ENCODE results near the gene SPHKAP. TPM values are rescaled to one million over a fixed set of nuclear protein-coding genes. Genes with fewer than 3 reads are reported as not detected.

The SPHKAP gene
- total and polyA plus RNA-seq, 2 of the 4 experiments (the other 2 are of a cell fraction), result not detected

- Histone ChIP-seq H3K56ac (ENCODE audit: extremely low read depth, insufficient read depth, low read length) (no peak overlapping the region), H3K27ac (ENCODE audit: insufficient read depth, low read length) (no peak overlapping the region), H3K23ac (ENCODE audit: low read depth, low read length) (no peak overlapping the region), H2BK120ac (ENCODE audit: low read depth, low read length) (no peak overlapping the region), H4K8ac (ENCODE audit: low read depth in 2 of 2, low read length in 2 of 2) (no peak overlapping the region), H3K36me3 (ENCODE audit: control insufficient read depth, insufficient read depth, low read length) (no peaks in the 10 kb centered on the region), H3K18ac (ENCODE audit: low read depth, low read length) (no peak overlapping the region), H3K4me3 (ENCODE audit: insufficient read depth, low read depth, low read length) (no peak overlapping the region), H3K4me2 (ENCODE audit: low read depth, low read length) (no peak overlapping the region), H3K14ac (replicated peaks; ENCODE audit: low read depth, low read length) (no peak overlapping the region), H2BK20ac (ENCODE audit: low read depth, low read length) (no peak overlapping the region), H4K5ac (ENCODE audit: low read depth, low read length) (no peak overlapping the region), H4K20me1 (ENCODE audit: insufficient read depth, low read length) (no peaks in the 10 kb centered on the region), H2AK5ac (ENCODE audit: low read depth, low read length) (no peak overlapping the region), H2BK15ac (ENCODE audit: low read depth, low read length) (no peak overlapping the region), H3K27me3 (ENCODE audit: control insufficient read depth, insufficient read depth, low read length) (no peaks in the 10 kb centered on the region), H2AK9ac (replicated peaks; ENCODE audit: low read depth, low read length, poor library complexity) (no peak overlapping the region), H3K9ac (ENCODE audit: low read depth, low read length) (no peak overlapping the region), H4K91ac (ENCODE audit: insufficient read depth, low read depth, low read length) (no peak overlapping the region), H3K79me1 (ENCODE audit: low read depth in 1 of 2, low read length in 2 of 2) (no peaks in the 10 kb centered on the region), H2AFZ (replicated peaks; ENCODE audit: low read length, poor library complexity) (no peak overlapping the region), H3K4ac (ENCODE audit: low read depth, low read length) (no peak overlapping the region), H2BK5ac (ENCODE audit: low read depth, low read length, poor library complexity, severe bottlenecking) (no peak overlapping the region), H3K4me1 (ENCODE audit: control insufficient read depth, insufficient read depth, low read length) (no peaks in the 10 kb centered on the region), H3K9me3 (ENCODE audit: control insufficient read depth, insufficient read depth, low read length) (peaks cover 7% of the 10 kb centered on the region), H3K9me1 (ENCODE audit: insufficient read depth, low read length) (no peaks in the 10 kb centered on the region)
- DNase-seq, result no peak
- ATAC-seq (ENCODE audit: low read depth), result no peak
- TF ChIP-seq MAZ (IDR thresholded peaks at IDR 0.05; ENCODE audit: borderline replicate concordance, low read depth, low read length) (no peak), BHLHE40 (IDR thresholded peaks at IDR 0.05; ENCODE audit: low read depth, low read length) (no peak), CHD1 (IDR thresholded peaks at IDR 0.05; ENCODE audit: low read depth, low read length) (no peak)
- WGBS, 2 experiments (ENCODE audit: extremely low coverage in 2 of 2, insufficient read length in 1 of 2), result no CpG with 5 or more reads among the region's 4 CpGs
- in situ Hi-C loops (cut with MboI; ENCODE audit: low sequenced_read_pairs) (no loop called here), dilution Hi-C loops (cut with HindIII; ENCODE audit: low sequenced_read_pairs, unreplicated experiment) (no loop called here), intact Hi-C loops (cut with micrococcal nuclease) (no loop called here)
- no TSS peak for BruUV-seq (replicated peaks)
- ChIA-PET CTCF (no interaction called here), POLR2A (ENCODE audit: unreplicated experiment) (no interaction called here)
These were observed 94.9 kb downstream of the SPHKAP start for GRCh38 chr2:228086561-228086960.

All from IMR-90 (cell line).